SKM-1 treated with dmso at 0.1 percent for 144 hours (cell line): Measurements from ENCODE around the gene IL6R.
"Not testable (repeated sequence)": the region's sequence is repeated elsewhere in the genome, so short reads cannot be mapped to it uniquely, and the experiment has no call there.

Experiments
- DNase-seq: peaks from one replicate; lab custom pipeline; 2025; ENCODE audit not compliant: unreplicated experiment; lab: John Stamatoyannopoulos, UW

IL6R gene

GRCh38 chr1:154404984-154405746 lies at the start of gene IL6R:
Gene IL6R, plus strand, starts transcription at chr1:154405343. Its CDS starts 287 bp downstream, at chr1:154405630.
- DNase-seq, result peak; percentile 97

- no peak for DNase-seq
These were observed 46.6 kb upstream of the IL6R start for GRCh38 chr1:154358519-154358918.

DNA sequence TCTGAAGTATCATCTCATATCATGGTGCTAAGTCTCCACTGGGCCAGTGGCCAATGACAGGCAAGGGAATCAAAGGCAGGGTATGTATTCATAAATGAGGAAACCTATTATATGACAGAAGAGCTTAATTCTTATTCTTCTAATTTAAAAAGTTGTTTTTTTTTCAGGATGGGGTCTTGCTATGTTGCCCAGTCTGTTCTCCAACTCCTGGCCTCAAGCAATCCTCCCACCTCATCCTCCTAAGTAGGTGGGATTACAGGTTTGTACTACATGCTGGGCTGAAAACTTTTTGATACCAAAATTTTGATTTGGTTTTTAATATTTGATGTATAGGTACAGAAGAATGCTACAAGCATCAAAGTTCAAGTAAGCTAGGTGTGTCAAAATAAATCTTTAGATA lies 44.9 kb upstream of the IL6R start:
- no peak for DNase-seq

DNA sequence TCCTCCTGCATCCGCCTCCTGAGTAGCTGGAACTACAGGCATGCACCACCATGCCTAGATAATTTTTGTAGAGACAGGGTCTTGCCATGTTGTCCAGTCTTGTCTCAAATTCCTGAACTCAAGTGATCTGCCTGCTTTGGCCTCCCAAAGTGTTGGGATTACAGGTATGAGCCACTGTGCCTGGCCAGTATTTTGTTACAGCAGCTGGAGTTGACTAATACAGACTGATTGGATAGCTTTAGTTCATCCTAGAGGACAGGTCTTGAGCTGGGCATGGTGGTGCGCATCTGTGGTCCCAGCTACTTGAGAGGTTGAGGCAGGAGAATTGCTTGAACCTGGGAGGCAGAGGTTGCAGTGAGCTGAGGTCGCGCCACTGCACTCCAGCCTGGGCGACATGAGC lies 44.3 kb upstream of the IL6R start:
- DNase-seq, result not testable (repeated sequence)

DNA sequence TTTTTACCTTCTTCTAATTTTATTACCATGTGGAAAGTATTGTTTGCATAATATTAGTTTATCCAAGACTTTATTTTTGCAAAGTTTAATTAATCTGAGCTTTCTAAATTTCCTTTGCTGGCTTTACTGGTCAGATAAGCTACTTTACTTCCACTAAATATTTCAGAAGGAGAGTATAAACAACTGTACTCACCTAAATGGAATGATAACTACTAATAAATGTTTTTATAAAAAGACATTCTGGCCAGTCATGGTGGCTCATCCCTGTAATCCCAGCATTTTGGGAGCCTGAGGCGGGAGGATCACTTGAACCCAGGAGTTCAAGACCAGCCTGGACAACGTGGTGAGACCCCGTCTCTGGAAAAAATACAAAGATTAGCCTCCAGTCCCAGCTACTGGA lies 43.8 kb upstream of the IL6R start:
- DNase-seq, result no peak

- DNase-seq, result no peak
These were observed 33.7 kb upstream of the IL6R start for GRCh38 chr1:154371436-154371835.

GRCh38 chr1:154373777-154374357 lies 31.3 kb upstream of the IL6R start:
- peak; percentile 52 for DNase-seq

GRCh38 chr1:154379301-154379700 lies 25.8 kb upstream of the IL6R start:
- DNase-seq, result no peak

GRCh38 chr1:154384650-154385489 lies 20.3 kb upstream of the IL6R start:
- DNase-seq, result no peak

GRCh38 chr1:154386643-154387352 lies 18.3 kb upstream of the IL6R start:
- DNase-seq, result no peak

GRCh38 chr1:154391086-154391770 lies 13.9 kb upstream of the IL6R start:
- DNase-seq, result no peak

DNA sequence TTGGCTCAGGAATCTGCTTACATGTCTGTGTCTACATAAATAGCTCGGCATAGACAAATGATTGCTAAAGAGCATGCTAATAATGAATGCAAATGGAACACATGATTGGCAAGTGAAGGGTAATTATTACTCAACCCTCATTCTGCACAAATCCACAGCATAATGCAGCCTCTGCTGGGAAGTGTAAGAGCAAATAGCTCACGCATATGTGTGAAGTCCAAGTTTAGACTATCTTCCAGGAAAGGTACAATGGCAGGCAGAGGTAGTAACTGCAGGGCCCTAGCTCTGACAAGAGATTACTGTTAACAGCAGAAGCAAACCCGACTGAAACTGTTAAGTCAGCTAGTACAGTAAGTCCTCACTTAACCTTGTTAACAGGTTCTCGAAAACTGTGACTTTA lies 7.0 kb upstream of the IL6R start:
- no peak for DNase-seq

GRCh38 chr1:154398678-154399077 lies 6.5 kb upstream of the IL6R start:
- DNase-seq, result no peak

GRCh38 chr1:154400381-154400801 lies 4.8 kb upstream of the IL6R start:
- DNase-seq, result peak; percentile 97

GRCh38 chr1:154402409-154402921 lies 2.7 kb upstream of the IL6R start:
- DNase-seq, result no peak

DNA sequence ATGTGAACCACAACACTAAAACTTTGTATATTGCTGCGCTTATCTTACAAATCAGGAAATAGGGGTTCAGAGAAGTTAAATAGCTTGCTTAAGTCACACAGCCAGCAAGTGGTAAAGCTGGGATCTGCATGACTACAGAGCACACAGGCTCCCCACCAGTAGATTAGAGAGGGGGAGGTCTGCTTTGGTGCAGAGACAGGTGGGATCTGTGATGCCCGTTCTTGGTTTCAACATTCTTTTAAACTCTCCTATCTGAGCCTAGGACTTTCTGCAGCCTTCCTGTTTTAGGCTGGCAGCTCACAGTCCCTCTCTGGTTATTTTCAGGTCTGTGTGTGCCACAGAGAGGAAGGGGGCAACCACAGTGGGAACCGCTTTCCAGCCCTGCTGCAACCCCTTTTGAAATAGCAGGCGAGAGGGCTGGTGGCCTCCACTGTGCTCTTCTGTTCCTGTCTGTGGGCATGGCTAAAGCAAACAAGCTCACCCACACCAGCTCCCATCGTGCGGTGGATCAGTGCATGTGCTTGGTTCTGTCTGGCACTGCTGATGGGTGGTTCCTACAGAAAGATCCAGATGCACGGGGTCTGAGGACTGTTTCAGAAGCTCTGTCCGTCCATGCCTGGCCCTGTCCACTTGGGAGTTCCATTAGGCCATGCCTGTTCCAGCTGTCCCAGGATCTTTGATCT lies 1.7 kb upstream of the IL6R start:
- peak; percentile 98 for DNase-seq

DNA sequence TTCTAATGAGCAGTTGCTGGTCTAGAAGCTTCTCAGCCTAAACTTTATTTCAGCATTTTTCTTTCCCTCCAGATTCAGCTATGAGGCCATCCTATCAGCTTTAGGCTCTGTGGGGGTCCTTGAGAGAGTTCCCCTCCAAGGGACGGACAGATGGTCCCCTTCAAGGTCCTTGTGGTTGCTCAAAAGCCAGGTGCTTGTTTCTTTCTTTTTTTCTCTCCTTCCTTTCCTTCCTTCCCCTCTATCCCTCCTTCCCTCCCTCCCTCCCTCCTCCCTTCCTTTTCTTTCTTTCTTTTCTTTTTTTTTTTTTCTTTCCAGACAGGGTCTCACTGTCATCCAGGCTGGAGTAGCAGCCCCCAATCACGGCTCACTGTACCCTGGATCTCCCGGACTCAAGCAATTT lies 1.2 kb upstream of the IL6R start:
- DNase-seq, result no peak

DNA sequence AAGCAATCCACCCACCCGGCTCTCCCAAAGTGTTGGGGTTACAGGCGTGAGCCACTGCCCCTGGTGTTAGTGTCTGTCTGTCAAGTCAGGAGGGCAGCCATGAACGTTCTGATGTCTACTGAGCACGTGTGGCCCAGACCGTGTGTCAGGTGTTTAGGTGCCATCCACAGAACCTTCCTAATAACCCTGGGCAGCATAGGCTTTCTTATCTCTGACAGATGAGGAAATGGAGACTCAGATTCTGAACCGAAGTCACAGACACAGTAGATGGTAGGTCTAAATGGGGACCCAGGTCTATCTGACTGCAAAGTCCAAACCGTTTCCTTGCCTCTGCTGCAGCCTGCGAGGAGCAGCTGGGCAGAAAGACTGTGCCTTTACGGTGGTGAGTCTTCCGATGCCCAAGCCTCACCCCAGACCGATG lies 622 bp upstream of the IL6R start:
- peak; percentile 60 for DNase-seq

DNA sequence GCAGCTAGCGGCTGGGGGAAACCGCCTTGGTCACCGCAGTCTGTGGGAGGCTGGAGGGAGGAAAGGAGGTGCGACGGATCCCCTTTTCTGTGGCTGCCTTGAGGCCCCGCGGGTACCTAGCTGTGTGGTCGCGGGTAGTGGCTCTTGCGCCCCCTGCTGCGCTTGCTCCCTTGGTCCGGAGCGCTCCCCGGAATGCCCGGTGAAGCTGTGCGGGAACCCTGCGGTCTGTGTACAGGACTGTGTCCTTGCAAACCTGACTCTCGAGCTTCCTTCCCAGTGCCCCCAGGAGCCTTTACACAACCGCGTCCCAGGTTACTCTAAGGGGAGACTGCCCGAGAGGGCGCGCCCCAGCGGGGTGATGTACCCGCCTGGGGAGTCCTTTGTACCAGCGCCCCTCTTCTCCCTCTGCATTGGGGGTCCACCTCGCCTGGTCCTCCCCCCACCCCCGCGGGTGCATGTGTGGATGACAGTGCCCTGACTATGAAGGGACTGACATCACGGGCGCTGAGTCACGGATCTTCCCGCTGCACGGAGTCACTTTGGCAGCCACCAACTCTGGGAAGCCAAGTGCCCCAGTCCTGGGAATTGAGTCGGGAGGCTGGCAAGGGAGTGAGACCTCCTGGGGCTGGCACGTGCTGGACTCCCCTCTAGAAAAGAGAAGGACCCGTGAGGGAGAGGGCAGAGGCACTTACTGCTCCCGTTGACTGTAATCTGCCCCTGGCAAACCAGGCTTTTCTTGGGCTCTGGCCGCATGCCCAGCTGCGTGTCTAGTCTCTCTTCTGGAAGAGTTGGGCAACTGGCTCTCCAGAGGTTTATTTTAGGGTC lies 816 bp downstream of the IL6R start:
- DNase-seq, result peak; percentile 63
